Inflammatory macrophage (primary cell): Measurements from ENCODE around the gene PURB.
A peak's percentile ranks its signal among the peaks of the same experiment; 100 is the strongest.
"Not testable (repeated sequence)": the region's sequence is repeated elsewhere in the genome, so short reads cannot be mapped to it uniquely, and the experiment has no call there.

ENCODE experiments used
- DNase-seq, 2 donors: peaks; one replicate each; pipeline ENCODE4 v3.0.0-alpha.2; 2020 to 2022

PURB gene

DNA sequence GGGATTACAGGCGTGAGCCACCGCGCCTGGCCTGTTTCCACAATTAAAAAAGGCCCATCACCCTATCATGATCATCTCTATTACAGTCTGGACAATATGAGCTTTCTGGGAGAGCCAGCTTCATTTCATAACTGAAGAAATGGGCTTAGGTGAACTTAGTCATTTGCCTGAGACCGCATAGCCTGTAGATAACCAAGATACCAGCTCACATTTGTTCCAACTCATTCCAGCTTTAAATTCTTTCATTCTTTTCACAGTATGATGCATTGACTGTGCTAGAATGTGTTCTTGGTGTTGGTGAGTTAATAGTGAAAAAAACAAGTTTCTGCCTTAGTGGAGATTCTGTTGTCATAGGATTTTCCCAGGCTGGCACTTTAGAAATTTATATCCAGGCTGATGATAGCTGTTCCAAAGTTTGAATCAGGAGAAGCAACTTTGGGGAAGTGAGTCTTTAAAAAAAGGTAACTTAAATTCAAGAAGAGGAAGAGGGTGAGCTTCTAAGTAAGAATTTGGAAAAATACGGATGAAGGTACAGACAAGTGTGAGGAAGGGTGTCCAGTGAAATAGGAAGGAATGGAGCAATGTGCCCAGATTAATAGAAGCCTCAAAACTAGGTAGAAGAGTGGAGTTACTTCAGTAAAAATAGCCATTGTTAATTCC, 35.3 kb downstream of the PURB start:
- no peak for DNase-seq

DNA sequence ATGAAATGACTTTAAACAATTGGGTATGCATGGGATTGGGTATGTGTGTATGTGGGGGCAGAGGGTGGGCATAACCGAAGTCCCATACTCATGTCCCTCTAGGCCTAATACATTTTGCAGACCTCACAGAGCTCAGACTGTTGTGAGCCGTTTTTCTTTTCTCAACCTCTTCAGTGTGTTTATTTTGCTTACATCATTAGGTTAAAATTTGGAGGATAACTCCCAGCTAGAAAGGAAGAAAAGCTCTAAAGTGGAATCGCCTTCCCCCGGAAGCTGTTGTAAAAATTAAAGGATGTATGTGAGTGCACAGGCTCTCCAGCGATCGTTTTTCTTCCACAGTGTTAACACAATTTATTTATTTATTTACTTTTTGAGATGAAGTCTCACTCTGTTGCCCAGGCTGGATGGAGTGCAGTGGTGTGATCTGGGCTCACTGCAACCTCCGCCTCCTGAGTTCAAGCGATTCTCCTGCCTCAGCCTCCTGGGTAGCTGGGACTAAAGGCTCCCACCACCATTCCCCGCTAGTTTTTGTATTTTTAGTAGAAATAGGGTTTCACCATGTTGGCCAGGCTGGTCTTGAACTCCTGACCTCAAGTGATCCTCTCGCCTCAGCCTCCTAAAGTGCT, 36.0 kb downstream of the PURB start:
- no peak for DNase-seq

DNA sequence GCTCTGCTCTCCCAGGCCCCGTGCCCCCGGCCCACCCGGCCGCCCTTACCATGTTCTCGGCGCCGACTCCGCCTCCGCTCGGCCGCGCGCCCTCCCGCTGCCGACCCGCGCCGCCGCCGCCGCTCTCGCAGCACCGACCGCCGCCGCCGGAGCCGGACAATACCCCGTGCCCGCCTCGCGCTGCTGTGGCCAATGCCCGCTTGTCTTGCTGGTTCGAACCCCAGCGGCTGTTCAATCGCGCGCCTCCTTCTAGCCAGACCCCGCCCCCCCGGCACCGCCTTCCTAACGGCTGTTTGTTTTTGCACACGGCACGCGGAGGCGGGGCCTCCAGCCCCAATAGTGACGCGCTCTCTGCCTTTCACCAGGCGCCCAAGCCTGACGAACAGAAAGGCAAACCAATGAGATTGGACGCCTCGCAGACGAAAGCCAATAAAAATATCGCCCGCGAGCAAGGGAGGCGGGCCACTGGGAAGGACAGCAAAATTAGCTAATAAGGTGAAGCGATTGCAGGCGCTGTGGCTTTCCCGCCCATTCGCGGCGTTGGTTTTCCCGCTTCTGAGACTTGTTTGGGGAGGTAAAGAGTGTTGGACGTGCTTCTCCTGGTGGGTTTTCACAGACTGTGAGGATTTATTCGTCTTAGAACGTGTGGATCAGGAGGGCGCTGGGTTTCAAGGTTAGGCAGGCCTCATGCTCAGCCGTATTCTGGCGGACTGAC, 37.3 kb downstream of the PURB start, which contains the start of gene H2AZ2:
TSS of gene H2AZ2 (minus strand) at position 168 of the 715 bp plus-strand sequence. CDS start at position 52, 116 bp downstream.
- DNase-seq = peak; percentile 100

DNA sequence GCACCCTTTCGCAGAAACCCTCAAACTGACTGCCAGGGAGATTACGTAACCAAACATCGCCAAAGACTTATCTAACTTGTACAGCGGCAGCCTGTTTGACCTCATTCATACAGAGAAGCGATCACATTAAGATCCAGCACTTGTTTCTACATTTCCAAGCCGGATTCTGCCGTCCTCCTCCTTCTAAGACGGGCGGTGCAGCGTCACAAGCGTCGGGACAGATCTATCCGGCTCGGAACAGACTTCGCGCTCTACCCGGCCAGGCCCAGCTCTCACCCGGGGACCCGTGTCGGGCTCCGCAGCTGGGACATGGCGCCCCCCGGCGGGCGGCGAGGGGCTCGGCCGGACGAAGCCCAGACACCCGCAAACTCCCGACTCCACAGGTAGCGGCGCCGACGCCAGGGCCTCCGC, 37.8 kb downstream of the PURB start:
- DNase-seq = peak; percentile 81 to 91

DNA sequence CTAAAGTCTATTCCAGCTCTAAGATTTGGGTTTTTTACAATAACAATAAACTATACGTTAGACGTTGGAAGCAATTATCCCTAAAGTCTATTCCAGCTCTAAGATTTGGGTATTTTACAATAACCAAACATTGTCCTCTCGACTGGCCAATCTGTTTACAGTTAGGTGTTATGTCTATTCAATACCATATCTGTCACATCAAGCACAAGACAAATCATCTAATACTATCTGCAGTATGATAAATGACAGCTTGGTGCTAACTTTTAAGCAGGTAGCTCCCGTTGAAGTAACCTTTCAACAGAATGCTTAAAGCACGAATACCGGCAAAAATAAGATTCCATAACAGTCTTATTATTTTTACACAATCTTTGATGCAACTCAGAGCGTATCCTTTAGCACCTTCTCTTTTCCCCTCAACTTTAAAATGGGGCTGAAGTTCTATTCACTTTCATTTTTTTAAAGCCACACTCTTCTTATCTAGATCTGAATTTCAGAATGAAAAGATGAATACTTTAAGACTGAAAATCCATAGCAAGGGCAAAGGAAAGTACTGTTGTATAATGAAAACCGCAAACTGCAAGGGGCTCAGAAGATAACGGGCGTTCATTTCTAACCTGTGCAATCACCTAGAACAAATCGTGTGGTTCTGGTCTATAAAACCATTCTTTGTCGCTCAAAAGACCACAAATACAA, 38.4 kb downstream of the PURB start:
- DNase-seq = peak in 1 of 2 donors; percentile 15

DNA sequence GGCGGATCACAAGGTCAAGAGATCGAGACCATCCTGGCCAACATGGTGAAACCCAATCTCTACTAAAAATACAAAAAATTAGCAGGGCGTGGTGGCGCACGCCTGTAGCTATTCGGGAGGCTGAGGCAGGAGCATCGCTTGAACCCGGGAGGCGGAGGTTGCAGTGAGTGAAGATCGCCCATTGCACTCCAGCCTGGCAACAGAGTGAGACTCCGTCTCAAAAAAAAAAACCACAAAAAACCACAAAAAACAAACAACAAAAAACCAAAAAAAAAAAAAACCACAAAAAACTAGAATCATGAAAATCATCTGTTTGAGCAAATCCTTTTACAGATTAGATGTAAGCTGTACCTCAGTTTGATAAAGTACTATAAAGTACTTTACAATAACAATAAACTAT, 38.9 kb downstream of the PURB start:
- not testable (repeated sequence) for DNase-seq

DNA sequence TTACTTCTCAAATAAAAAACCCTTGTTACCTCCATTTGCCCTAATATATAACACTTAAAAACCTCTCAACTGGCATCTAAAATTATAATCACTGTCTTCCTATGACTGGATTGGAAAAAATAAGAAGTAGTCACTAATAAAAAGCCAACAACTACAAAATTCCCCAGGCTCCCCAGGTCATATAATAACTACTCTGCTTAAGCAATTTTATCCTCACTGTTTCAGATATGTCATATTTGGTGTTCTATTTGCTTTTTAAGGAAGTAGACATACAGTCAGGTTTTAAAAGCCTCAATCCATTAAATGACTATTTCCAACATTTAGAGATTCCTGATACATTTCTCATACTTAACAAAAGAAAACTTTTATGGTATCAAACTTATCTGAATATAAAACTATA, 39.9 kb downstream of the PURB start:
- DNase-seq = peak in 1 of 2 donors; percentile 49

DNA sequence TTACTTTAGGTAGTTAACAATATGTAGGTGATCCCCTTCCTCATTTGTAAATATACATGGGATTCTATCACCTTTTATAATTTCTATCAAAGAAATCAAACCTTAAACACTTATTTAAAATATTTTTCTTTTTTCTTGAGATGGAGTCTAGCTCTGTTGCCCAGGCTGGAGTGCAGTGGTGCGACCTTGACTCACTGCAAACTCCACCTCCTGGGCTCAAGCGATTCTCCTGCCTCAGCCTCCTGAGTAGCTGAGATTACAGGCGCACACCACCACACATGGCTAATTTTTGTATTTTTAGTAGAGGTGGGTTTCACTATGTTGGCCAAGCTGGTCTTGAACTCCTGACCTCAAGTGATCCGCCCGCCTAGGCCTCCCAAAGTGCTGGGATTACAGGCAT, 41.9 kb downstream of the PURB start:
- not testable (repeated sequence) for DNase-seq

DNA sequence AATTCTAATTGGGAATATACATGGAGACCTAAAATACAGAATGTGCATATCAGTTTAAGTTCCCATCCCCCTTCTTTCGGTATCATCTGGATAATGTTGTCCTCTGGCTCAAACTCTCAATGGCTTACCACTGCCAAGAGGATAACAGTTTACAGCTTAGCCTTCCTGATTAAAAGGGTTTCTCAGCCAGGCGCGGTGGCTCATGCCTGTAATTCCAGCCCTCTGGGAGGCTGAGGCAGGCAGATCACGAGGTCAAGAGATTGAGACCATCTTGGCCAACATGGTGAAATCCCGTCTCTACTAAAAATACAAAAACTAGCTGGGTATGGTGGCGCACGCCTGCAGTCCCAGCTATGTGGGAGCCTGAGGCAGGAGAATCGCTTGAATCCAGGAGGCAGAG, 42.7 kb downstream of the PURB start:
- not testable (repeated sequence) for DNase-seq

DNA sequence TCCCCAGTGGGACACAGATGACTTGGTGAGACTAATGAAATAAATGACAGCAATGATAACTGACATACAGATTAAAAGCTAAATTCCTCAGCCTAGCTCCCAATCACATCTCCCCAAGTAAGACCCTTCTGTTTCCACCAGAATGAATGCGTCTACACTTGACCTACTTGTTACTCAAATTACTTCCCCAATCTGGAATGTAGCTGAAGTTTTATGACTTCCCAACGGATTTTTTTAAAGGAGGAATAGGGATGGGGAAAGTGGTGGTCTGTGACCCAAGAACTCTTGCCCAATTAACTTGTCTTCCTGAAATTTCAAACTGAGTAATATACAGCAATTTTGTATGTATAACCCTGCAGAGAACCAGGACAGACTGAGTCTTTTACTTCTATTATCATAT, 46.6 kb downstream of the PURB start:
- DNase-seq = no peak

DNA sequence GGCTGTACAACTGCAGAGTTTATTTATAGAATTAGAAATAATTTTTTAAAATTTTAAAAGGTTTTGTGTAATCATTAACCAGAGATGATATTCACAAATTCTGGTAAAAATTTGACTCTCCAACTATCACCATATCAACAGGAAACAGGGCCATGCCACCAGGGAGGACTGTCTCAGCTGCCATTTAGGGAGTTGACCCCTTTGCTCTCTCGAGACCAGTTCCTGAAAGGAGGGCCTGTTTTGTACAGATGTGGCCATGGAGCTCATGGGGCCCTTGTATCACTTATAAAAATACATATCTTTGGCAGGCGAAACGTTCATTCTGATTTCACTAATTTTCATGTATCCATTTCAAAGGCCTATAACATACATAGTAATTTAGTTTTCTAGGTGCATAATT, 57.8 kb downstream of the PURB start:
- DNase-seq = no peak
